Spinal cord (tissue), 10 donors: ENCODE data around the gene B3GNT9. TPM values are rescaled to one million over a fixed set of nuclear protein-coding genes. Genes with fewer than 3 reads are reported as not detected.
"Not testable (repeated sequence)": the region's sequence is repeated elsewhere in the genome, so short reads cannot be mapped to it uniquely, and the experiment has no call there.

Experiments used
- DNase-seq, 6 donors: peaks; one replicate each; pipeline versions ENCODE4 v3.0.0 to v3.0.0-alpha.2; 2013 to 2015; ENCODE audit warnings: low spot score in 6 of 6, low read depth in 4 of 6
- H3K27ac ChIP-seq: one replicate; pipeline ENCODE4 v1.5.1; 2013; ENCODE audit warnings: low read depth, low read length, control low read depth
- H3K27me3 ChIP-seq: one replicate; pipeline ENCODE4 v1.6.1; 2013; ENCODE audit warnings: low read length; ENCODE audit not compliant: control insufficient read depth, insufficient read depth
- H3K36me3 ChIP-seq: one replicate; pipeline ENCODE4 v1.6.1; 2013; ENCODE audit warnings: low read length; ENCODE audit not compliant: control insufficient read depth, insufficient read depth
- H3K4me1 ChIP-seq: one replicate; pipeline ENCODE4 v1.6.1; 2013; ENCODE audit warnings: low read length; ENCODE audit not compliant: control insufficient read depth, insufficient read depth
- H3K4me3 ChIP-seq: one replicate; pipeline ENCODE4 v1.5.1; 2013; ENCODE audit warnings: low read depth, low read length, control low read depth
- H3K9me3 ChIP-seq: one replicate; pipeline ENCODE4 v1.6.1; 2013; ENCODE audit warnings: low read length; ENCODE audit not compliant: control insufficient read depth, insufficient read depth
- WGBS: methylation state at CpG from one replicate; pipeline ENCODE4 v1.1.5; 2013; ENCODE audit warnings: missing lambda C conversion rate; ENCODE audit not compliant: insufficient coverage; 5-methylcytosine and 5-hydroxymethylcytosine counted together
- polyA plus RNA-seq, 2 donors: library from polyadenylated mRNA; unstranded; fragments of 120-200 nt; gene quantifications; one replicate each; pipeline ENCODE4 v1.2.1, GENCODE V29; 2013; ENCODE audit not compliant: insufficient read length in 2 of 2
- total RNA-seq, 2 donors: library from RNA; depleted of rRNA in 1 of 2; stranded (reverse); fragments of 120-200 nt in 1 of 2; fragments of >200 nt in 1 of 2; gene quantifications; one replicate each; pipeline versions ENCODE4 v1.2.3 to v1.2.4, GENCODE V29; 2013 to 2014
- donor health status: healthy.

Gene B3GNT9
- total and polyA plus RNA-seq, 4 donors = 6.2 to 34.9 (median 11.0) TPM

- no peak for DNase-seq
- Histone ChIP-seq H3K4me3 (no peak overlapping the region), H3K4me1 (peaks cover 30% of the 10 kb centered on the region), H3K27me3 (peaks cover 41% of the 10 kb centered on the region), H3K27ac (no peak overlapping the region), H3K9me3 (no peaks in the 10 kb centered on the region), H3K36me3 (peaks cover 77% of the 10 kb centered on the region)
- whole genome bisulfite sequencing = 94% methylated on average over 5 of the region's 7 CpGs
Observed at GRCh38 chr16:67146523-67147357, 4.1 kb downstream of the B3GNT9 start.

GRCh38 chr16:67145746-67146145, 5.1 kb downstream of the B3GNT9 start:
- H3K27me3 ChIP-seq = peaks cover 33% of the 10 kb centered on the region
- H3K36me3 ChIP-seq = peaks cover 86% of the 10 kb centered on the region
- no peak overlapping the region for H3K27ac ChIP-seq
- H3K4me1 ChIP-seq = peaks cover 20% of the 10 kb centered on the region
- no peak for DNase-seq
- no peaks in the 10 kb centered on the region for H3K9me3 ChIP-seq
- 100% methylated on average over 1 of the region's 2 CpGs for WGBS
- no peak overlapping the region for H3K4me3 ChIP-seq

DNA sequence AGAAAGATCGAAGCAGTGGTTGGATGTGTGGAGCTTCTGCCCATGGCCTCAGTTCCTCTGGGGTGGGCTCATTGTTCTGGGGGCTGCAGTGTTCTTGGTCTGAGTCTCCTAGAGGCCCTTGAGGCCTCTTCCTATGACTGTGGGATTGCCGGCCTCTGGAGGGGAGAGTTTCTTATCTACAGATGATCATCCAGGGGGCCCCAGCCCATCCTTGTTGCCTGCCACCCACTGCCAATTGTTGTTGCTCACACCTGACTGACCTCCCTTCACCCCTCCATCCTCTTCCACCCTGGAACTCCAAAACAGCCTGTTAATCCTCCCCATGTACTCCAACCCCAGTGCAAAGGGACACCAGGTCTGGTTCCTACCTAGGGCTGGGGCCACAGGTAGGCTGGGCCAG, 5.9 kb downstream of the B3GNT9 start:
- H3K27ac ChIP-seq = no peak overlapping the region
- 100% methylated on average over 1 of the region's 2 CpGs for WGBS
- no peak overlapping the region for H3K4me3 ChIP-seq

DNA sequence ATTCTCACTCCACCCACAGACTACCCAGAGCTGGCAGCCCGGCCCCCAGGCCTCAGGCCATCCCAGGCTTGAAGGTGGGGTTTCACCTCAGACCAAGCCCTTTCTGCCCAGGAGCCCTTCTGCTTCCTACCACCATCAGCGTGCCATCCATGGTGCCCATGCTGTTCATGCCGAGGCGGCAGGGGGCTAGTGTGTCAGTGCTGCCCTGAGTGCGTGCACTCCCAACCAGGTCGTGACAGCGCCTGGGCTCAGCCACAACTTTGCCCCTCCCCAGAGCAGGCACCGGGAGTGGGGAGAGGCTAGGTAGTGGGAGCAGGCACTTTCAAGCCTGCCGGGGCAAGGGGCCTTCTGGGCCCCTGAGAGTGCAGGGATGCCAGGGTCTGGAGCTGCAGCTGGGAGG, 8.5 kb downstream of the B3GNT9 start:
- 94% methylated on average over 9 of the region's 9 CpGs for WGBS
- Histone ChIP-seq H3K4me3 (no peak overlapping the region), H3K27ac (no peak overlapping the region), H3K9me3 (no peaks in the 10 kb centered on the region), H3K4me1 (peaks cover 6% of the 10 kb centered on the region), H3K27me3 (peaks cover 3% of the 10 kb centered on the region), H3K36me3 (peaks cover 86% of the 10 kb centered on the region)
- DNase-seq = no peak

More for the DNA sequence above, 5.9 kb downstream of the B3GNT9 start:
- Histone ChIP-seq H3K9me3 (no peaks in the 10 kb centered on the region), H3K4me1 (peaks cover 14% of the 10 kb centered on the region), H3K36me3 (peaks cover 91% of the 10 kb centered on the region), H3K27me3 (peaks cover 25% of the 10 kb centered on the region)
- no peak for DNase-seq

- H3K36me3 ChIP-seq = peaks cover 86% of the 10 kb centered on the region
- no peak overlapping the region for H3K27ac ChIP-seq
Observed at GRCh38 chr16:67141391-67141790, 9.4 kb downstream of the B3GNT9 start.

DNA sequence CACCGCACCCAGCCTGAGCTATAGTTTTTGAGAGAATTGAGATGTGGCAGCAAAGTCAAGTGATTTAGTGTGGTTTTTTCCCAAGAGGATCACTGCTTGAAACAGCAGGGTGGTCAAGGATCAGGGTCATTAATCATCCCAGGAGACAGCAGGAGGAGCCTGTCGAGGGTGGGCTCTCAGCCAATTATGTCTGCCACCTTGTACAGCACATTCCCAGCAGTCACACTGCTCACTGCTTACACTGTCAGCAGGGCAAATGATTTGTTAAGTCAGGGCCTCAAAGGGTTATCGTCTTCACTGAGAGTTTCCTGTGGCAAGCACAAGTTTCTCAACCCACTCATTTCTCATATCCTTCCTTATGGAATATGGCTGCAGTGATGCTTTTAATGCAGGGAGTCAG, 13.2 kb downstream of the B3GNT9 start:
- DNase-seq = no peak
- peaks cover 77% of the 10 kb centered on the region for H3K36me3 ChIP-seq
- WGBS = 65% methylated on average over 2 of the region's 3 CpGs
- no peaks in the 10 kb centered on the region for H3K4me1 ChIP-seq
- H3K9me3 ChIP-seq = no peaks in the 10 kb centered on the region
- no peak overlapping the region for H3K4me3 ChIP-seq
- no peak overlapping the region for H3K27ac ChIP-seq
- no peaks in the 10 kb centered on the region for H3K27me3 ChIP-seq

More at GRCh38 chr16:67141391-67141790, 9.4 kb downstream of the B3GNT9 start:
- H3K4me3 ChIP-seq = no peak overlapping the region
- H3K27me3 ChIP-seq = no peaks in the 10 kb centered on the region
- 96% methylated on average over 13 of the region's 13 CpGs for WGBS
- no peaks in the 10 kb centered on the region for H3K9me3 ChIP-seq
- no peak for DNase-seq
- no peaks in the 10 kb centered on the region for H3K4me1 ChIP-seq

- no peak overlapping the region for H3K27ac ChIP-seq
- peaks cover 4% of the 10 kb centered on the region for H3K4me1 ChIP-seq
- no peaks in the 10 kb centered on the region for H3K9me3 ChIP-seq
- H3K36me3 ChIP-seq = peaks cover 37% of the 10 kb centered on the region
- no peak overlapping the region for H3K4me3 ChIP-seq
- no peak for DNase-seq
- H3K27me3 ChIP-seq = no peaks in the 10 kb centered on the region
- WGBS = 100% methylated on average over 1 of the region's 3 CpGs
Observed at GRCh38 chr16:67129422-67129821, 21.4 kb downstream of the B3GNT9 start.

DNA sequence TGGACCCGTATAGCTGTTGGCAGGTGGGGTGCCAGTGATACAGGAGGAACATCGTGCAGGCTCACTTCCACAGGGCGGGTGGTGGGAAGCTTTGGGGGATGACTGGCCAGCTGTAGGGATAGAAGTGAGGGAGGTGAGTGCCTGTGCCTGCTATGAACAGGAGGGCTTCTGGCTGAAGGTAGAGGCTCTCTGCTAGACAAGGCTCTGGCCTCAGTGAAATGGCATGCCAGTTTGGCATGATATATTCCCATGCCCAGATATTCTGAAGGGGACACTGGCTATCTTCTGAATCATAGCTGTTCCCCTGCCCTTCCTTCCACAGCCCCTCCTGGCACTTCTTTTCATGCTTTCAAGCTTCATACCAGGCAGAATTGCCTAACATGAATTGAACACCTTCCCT, 21.9 kb downstream of the B3GNT9 start:
- Histone ChIP-seq H3K4me1 (peaks cover 4% of the 10 kb centered on the region), H3K36me3 (peaks cover 35% of the 10 kb centered on the region), H3K27ac (no peak overlapping the region), H3K4me3 (no peak overlapping the region), H3K27me3 (no peaks in the 10 kb centered on the region), H3K9me3 (no peaks in the 10 kb centered on the region)
- no peak for DNase-seq
- WGBS = 100% methylated on average over 3 of the region's 3 CpGs

GRCh38 chr16:67128417-67128816, 22.4 kb downstream of the B3GNT9 start:
- Histone ChIP-seq H3K27me3 (no peaks in the 10 kb centered on the region), H3K27ac (no peak overlapping the region), H3K9me3 (no peaks in the 10 kb centered on the region), H3K4me1 (peaks cover 4% of the 10 kb centered on the region), H3K4me3 (no peak overlapping the region), H3K36me3 (peaks cover 34% of the 10 kb centered on the region)
- no peak for DNase-seq

DNA sequence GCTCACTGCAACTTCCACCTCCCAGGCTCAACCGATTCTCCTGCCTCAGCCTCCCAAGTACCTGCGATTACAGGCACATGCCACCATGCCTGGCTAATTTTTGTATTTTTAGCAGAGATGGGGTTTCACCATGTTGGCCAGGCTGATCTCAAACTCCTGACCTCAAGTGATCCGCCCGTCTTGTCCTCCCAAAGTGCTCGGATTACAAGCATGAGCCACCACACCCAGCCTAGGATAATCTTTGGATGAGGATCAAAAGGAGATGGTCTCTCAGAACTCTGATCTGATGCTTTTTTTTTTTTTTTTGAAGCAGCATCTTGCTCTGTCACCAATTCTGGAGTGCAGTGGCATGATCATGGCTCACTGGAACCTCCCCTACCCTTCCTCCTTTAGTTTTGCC, 28.0 kb downstream of the B3GNT9 start:
- not testable (repeated sequence) for H3K27ac ChIP-seq, H3K27me3 ChIP-seq, H3K4me3 ChIP-seq, DNase-seq, H3K9me3 ChIP-seq, H3K4me1 ChIP-seq
- peaks cover 47% of the 10 kb centered on the region for H3K36me3 ChIP-seq
- WGBS = no CpG with 5 or more reads among the region's 5 CpGs
